HG03575 (cell line): Measurements from ENCODE around the gene TMOD3.

Experiments
- ATAC-seq: cut with Tn5 transposase; IDR thresholded peaks from one replicate; pipeline ENCODE4 v1.9.1; 2021; ENCODE audit not compliant: unreplicated experiment, insufficient number of reproducible peaks, low FRiP score; ENCODE audit errors: extremely low read depth

TMOD3 gene

GRCh38 chr15:51816611-51817010, 12.8 kb upstream of the TMOD3 start:
- ATAC-seq, result no peak

- ATAC-seq, result no peak
These were observed 11.3 kb upstream of the TMOD3 start for GRCh38 chr15:51818150-51818549.

- no peak for ATAC-seq
These were observed 3.8 kb upstream of the TMOD3 start for GRCh38 chr15:51825698-51826097.

GRCh38 chr15:51828621-51829375, 655 bp upstream of the TMOD3 start:
- ATAC-seq, result no peak

GRCh38 chr15:51830276-51830806, 888 bp downstream of the TMOD3 start:
- ATAC-seq, result no peak

- no peak for ATAC-seq
These were observed 4.3 kb downstream of the TMOD3 start for GRCh38 chr15:51833772-51834171.

GRCh38 chr15:51837792-51838251, 8.4 kb downstream of the TMOD3 start:
- no peak for ATAC-seq

GRCh38 chr15:51838270-51838669, 8.8 kb downstream of the TMOD3 start:
- ATAC-seq, result no peak

GRCh38 chr15:51840692-51841091, 11.2 kb downstream of the TMOD3 start:
- no peak for ATAC-seq

- ATAC-seq, result no peak
These were observed 12.1 kb downstream of the TMOD3 start for GRCh38 chr15:51841406-51842040.

GRCh38 chr15:51842265-51842664, 12.8 kb downstream of the TMOD3 start:
- ATAC-seq, result no peak

GRCh38 chr15:51842852-51843737, 13.6 kb downstream of the TMOD3 start:
- no peak for ATAC-seq

GRCh38 chr15:51844747-51845426, 15.4 kb downstream of the TMOD3 start:
- no peak for ATAC-seq

- ATAC-seq, result no peak
These were observed 16.6 kb downstream of the TMOD3 start for GRCh38 chr15:51846066-51846462.

GRCh38 chr15:51846463-51847230, 17.2 kb downstream of the TMOD3 start:
- ATAC-seq, result no peak

- no peak for ATAC-seq
These were observed 19.4 kb downstream of the TMOD3 start for GRCh38 chr15:51848811-51849210.

GRCh38 chr15:51849860-51850259, 20.4 kb downstream of the TMOD3 start:
- no peak for ATAC-seq

GRCh38 chr15:51853998-51854397, 24.5 kb downstream of the TMOD3 start:
- no peak for ATAC-seq
